HPDE6-E6E7 (cell line): ENCODE data around the gene LDB2.

Source experiments
- DNase-seq: peaks from one replicate; pipeline ENCODE4 v3.0.0; 2011; ENCODE audit warnings: missing footprints; ENCODE audit errors: extremely low spot score

LDB2 gene

GRCh38 chr4:16884673-16885460, 13.6 kb downstream of the LDB2 start:
- no peak for DNase-seq

DNA sequence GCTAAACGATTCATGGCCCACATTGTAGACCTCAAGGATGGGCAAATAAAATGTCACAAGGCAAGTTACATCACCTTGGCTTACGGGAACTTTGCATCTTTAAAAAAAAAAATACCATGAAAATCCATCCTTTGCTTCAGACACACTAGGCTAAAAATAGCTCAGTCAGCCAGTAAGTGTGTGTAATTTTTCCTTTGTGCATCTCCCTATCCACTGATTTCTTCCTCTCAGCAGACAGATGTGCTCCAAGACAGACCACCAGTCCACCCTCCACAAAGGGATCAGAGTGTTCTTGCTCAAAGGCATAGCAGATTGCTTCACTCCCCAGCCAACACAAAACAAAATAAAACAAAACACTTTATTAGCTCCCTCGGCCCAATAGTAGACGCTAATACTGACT, 14.6 kb downstream of the LDB2 start:
- no peak for DNase-seq

- no peak for DNase-seq
Observed at GRCh38 chr4:16881151-16881884, 17.1 kb downstream of the LDB2 start.

DNA sequence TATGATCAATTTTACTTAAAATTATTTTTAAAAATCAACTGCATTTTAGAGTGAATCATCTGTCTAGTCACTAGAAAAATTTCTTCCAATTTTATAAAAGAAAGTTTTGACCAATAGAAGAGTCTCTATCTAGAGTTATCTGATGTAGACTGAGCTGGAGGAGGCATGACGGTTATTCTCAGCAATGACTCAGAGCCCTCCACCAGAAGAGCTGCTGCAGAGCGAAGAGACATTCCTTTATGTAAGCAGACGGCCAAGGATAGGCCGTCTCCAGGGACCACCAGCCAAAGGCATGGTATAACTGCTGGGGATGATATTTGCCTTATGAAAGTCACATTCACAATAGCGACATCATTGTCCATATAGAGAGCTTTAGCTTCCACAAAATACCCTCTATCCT, 23.0 kb downstream of the LDB2 start:
- no peak for DNase-seq

DNA sequence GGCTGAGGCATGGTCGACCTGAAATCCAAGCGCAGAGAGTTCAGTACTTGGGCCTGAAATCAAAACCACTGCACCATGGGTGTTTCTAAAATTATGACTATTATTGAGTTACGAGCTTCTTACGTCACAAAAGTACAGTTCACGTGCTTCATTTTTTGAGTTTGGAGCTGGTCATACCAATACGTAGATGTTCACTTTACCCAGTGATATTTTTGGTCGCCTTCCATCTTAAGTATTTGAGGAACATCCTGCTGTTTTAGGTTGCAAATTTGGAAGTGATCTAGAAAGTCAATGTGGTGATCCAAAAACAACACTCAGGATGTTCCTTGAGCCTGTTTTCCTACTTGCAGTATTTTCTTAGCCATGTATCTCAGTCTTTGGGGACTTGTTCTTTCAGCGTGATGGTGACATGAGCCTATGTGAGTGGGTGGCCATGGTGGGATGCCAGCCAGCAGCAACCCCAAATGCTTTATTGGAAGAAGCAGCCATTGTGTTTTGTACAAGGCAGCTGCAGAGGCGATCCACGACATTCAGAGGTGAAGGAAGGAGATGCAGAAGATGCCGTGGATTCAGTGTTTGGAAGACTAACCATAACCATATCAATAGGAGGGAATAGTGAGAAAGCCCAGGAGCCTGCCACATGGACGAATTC, 28.7 kb downstream of the LDB2 start:
- DNase-seq = no peak

DNA sequence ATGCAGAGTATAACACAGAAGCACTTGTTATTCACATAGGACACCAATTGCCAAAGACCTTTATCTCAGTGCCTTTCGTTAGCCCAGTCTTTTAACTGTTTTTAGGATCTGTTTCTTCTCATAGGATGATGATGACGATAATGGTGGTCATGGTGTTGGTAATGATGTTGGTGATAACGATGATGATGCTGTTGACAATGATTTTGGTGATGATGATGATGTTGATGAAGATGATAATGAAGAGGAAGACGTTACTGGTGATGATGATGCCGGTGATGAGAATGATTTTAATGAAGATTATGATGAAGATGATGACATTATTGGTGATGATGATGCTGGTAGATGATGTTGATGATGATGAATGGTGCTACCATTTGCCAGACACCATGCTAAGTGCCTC, 29.8 kb downstream of the LDB2 start:
- DNase-seq = no peak

- no peak for DNase-seq
Observed at GRCh38 chr4:16867827-16868226, 30.6 kb downstream of the LDB2 start.

DNA sequence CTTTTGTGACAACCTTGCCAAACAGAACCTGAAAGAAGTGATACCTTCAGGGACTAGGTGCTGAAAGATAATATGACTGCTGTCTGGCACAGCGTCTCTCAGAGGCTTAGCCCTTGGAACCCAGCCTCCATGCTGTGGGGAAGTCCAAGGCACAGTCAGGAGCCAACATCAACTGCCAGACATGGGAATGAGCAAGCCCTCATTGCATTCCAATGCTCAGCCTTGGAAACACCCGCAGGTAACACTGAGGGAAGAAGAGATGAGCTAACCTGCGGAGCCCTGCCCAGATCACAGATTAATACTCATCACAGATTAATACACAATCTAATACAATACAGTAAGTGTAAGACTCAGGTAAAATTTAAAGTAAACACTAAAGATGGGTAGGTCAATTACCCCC, 31.5 kb downstream of the LDB2 start:
- DNase-seq = no peak

DNA sequence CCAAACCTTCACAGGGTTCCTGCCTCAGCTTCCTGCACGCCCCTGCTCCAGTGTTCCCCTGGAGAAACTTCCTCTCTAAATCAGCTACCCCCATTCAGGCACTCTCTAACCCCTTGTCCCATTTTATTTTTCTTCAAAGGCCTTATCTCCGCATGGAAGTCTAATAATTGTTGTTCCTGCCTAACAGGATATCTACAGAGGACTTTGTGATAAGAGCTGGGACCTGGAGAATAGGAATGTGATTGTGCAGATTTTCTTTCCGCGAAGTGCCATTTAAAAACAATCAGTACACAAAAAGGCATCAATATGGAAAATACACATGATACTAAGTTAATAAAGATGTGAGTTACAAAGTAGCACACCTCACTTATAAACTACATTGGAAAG, 32.6 kb downstream of the LDB2 start:
- no peak for DNase-seq

- no peak for DNase-seq
Observed at GRCh38 chr4:16865209-16865896, 33.1 kb downstream of the LDB2 start.

DNA sequence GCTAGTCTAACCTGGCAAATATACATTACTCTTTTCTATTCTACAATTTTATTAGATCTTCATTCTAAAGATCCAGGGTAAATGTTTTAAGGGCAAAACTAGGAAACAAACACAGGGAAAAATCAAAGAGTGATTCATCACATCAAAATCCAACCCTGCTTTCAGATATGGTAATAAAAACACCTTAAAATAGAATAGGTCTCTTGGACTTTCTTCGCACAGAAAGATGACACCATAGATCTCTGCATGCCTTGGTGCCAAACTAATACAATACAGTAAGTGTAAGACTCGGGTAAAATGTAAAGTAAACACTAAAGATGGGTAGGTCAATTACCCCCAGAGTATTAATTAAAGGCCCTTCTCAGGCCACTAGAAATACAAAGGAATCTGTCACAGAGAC, 34.2 kb downstream of the LDB2 start:
- no peak for DNase-seq

- no peak for DNase-seq
Observed at GRCh38 chr4:16862697-16863096, 35.7 kb downstream of the LDB2 start.

GRCh38 chr4:16860516-16860915, 37.9 kb downstream of the LDB2 start:
- no peak for DNase-seq

DNA sequence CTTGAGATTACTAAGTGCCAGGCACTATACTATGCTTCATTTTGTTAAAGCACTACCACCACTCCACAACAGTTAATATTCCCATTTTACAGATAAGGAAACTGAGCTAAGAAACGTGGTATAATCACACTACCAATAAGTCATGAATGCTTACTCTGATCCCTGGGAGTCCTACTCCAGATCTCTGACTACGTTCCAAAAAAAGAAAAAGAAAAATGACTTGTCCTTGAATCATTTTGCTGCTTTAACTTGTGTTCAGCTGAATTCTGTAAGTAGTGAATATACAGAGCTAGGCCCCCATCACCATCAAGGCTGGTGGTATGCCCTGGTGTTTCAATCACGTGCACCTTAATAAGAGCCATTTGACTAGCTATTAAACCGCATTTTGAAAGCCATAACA, 39.4 kb downstream of the LDB2 start:
- DNase-seq = no peak

DNA sequence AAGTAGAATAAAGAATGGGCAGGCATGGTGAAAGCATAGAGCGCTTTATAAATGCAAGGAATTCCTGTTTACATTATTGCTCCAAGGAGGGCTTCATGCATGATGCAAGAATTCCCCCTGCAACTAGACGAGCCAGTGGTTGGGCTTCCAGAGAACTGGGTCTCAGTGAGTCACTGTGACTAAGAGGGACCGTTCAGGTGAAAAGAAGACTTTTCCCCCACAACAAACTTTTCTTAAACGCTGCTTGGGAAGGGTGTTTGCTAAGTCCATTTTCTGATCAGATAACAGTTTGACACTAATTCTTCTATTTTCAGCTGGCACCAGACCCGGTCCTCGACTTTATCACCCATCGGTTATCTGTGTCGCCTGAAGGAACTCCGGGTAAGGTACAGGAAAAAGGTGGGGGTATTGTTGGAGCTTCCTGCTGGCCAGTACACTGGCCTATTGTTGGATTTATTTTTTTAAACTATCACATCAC, 40.1 kb downstream of the LDB2 start:
- DNase-seq = no peak

- DNase-seq = no peak
Observed at GRCh38 chr4:16857425-16857824, 41.0 kb downstream of the LDB2 start.

GRCh38 chr4:16853640-16854039, 44.8 kb downstream of the LDB2 start:
- no peak for DNase-seq

DNA sequence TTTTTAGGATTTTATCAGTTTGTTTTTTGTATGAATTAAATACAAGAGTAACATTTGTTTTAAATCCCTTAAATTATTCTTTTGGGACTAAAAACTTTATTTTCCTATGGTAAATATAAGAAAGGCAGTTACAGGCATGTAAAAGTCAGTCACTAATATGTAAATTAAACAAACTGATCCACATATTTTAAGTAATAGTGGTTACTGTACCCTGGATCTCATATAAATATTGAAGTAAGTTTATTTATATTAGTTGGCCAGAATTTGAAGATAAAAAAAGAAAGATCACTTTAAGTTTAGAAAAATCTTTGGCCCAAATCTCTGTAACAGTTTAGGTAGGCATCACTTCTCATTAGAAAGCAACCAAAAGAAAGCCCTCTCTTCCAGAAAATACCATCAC, 45.8 kb downstream of the LDB2 start:
- no peak for DNase-seq

- no peak for DNase-seq
Observed at GRCh38 chr4:16852228-16852627, 46.2 kb downstream of the LDB2 start.

- no peak for DNase-seq
Observed at GRCh38 chr4:16846540-16847117, 51.8 kb downstream of the LDB2 start.

DNA sequence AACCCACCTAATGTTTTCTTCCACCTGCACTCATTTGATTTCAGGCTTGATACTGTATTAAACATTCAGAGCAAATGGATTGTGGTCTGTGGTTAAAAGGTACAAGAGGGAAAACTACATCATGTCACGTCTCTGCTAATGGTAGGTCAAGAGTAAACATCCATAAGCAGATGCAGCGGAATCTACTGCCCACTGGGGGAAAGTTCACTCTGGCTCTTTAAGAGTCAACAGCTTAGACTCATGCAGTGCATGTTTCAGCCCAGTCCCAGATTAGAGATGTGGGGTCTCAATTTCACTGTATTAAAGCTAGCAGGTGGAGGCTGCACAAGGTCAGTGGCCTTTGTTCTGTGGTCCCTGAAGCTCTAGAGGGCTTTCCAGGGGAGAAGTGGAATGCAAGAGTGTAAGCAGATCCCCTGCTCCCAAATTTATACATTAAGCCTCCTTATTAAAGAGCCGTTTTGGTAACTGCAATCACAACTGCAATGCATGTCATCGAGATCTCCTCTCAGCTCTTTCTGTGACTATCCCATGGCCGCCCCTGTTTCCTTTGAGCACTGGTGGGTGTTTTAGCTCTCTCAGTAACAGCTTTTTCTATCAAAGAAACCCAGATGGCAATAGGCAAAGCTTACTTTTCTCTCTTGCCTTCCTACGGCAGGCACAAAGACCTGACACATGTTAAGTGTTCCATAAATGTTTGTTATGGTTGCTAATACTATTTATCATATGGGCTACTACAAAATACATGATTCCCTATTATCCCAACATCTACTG, 53.4 kb downstream of the LDB2 start:
- no peak for DNase-seq
